HG02763 (cell line): ENCODE results near the gene LRG1.

Source experiments
- ATAC-seq: cut with Tn5 transposase; IDR thresholded peaks from one replicate; pipeline ENCODE4 v1.9.1; 2021; ENCODE audit warnings: mild to moderate bottlenecking, moderate library complexity; ENCODE audit not compliant: unreplicated experiment

The LRG1 gene

GRCh38 chr19:4539693-4540581 is at the start of gene LRG1:
LRG1 (minus strand) TSS chr19:4540036; CDS start chr19:4540013, 23 bp downstream.
- ATAC-seq = no peak

GRCh38 chr19:4588291-4588761 is 48.5 kb upstream of the LRG1 start:
- ATAC-seq = no peak

GRCh38 chr19:4587527-4587926 is 47.7 kb upstream of the LRG1 start:
- no peak for ATAC-seq

- ATAC-seq = no peak
These were observed 46.9 kb upstream of the LRG1 start for GRCh38 chr19:4586691-4587090.

GRCh38 chr19:4586245-4586644 is 46.4 kb upstream of the LRG1 start:
- no peak for ATAC-seq

GRCh38 chr19:4585556-4585955 is 45.7 kb upstream of the LRG1 start:
- no peak for ATAC-seq

- ATAC-seq = no peak
These were observed 45.0 kb upstream of the LRG1 start for GRCh38 chr19:4584670-4585460.

- ATAC-seq = no peak
These were observed 44.3 kb upstream of the LRG1 start for GRCh38 chr19:4583961-4584669.

GRCh38 chr19:4582980-4583842 is 43.4 kb upstream of the LRG1 start:
- ATAC-seq = no peak

GRCh38 chr19:4581666-4582553 is 42.1 kb upstream of the LRG1 start:
- ATAC-seq = no peak

- ATAC-seq = no peak
These were observed 41.3 kb upstream of the LRG1 start for GRCh38 chr19:4580961-4581665.

GRCh38 chr19:4580021-4580901 is 40.4 kb upstream of the LRG1 start:
- no peak for ATAC-seq

GRCh38 chr19:4579389-4579788 is 39.6 kb upstream of the LRG1 start:
- no peak for ATAC-seq

- no peak for ATAC-seq
These were observed 38.9 kb upstream of the LRG1 start for GRCh38 chr19:4578552-4579248.

GRCh38 chr19:4577020-4577782 is 37.4 kb upstream of the LRG1 start:
- ATAC-seq = no peak
